ENCODE measurements around the gene BAIAP2. TPM values are rescaled to one million over a fixed set of nuclear protein-coding genes. Genes with fewer than 3 reads are reported as not detected.
A peak's percentile ranks its signal among the peaks of the same experiment; 100 is the strongest.

The BAIAP2 gene
- total RNA-seq, 2 donors from 2014 or later: 8.0 to 11.5 TPM

DNA sequence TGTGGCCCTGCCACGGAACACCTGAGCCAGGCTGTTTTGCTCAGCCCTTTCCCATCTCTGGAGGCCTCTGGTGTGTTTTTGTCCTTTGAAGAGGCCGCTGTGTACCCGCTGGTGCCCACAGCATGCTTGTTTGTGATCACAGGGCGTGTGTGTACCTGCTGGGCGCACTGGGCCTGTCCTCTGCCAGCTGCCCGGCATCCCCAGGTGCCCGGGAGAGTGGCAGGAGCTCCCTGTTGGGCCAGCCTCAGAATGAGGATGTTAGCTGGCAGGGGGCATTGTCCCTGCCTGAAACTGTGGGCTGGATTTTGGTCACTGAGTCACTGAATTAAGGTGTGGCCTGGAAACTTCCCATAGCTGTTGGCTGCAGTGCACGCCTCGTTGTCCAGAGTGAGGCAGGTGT, 31.1 kb downstream of the BAIAP2 start:
- Histone ChIP-seq H3K4me1 (peaks cover 21% of the 10 kb centered on the region), H3K36me3 (replicated peaks in 1 of 2; ENCODE audit: insufficient read depth in 1 of 2, low read depth in 2 of 2) (no peaks in the 10 kb centered on the region), H3K27me3 (no peaks in the 10 kb centered on the region), H3K27ac (no peak overlapping the region), H3K9me3 (no peaks in the 10 kb centered on the region), H3K4me3 (no peak overlapping the region)
- ATAC-seq (no peak), DNase-seq (peak in 2 of 4 donors; percentile 27)
- no peak for TF ChIP-seq POLR2A (IDR thresholded peaks at IDR 0.05)
- no peak for TF ChIP-seq CTCF (IDR thresholded peaks at IDR 0.05)
- intact Hi-C loops (cut with DNase I): no loop called here
- 76 to 90% methylated on average over 3 to 9 of the region's 9 CpGs for whole genome bisulfite sequencing, 2 donors

- TF ChIP-seq POLR2A (IDR thresholded peaks at IDR 0.05) (no peak), CTCF (IDR thresholded peaks at IDR 0.05) (no peak)
- DNase-seq: no peak
- Histone ChIP-seq H3K36me3 (replicated peaks in 1 of 2; ENCODE audit: insufficient read depth in 1 of 2, low read depth in 2 of 2) (no peaks in the 10 kb centered on the region), H3K27ac (no peak overlapping the region), H3K9me3 (no peaks in the 10 kb centered on the region), H3K4me1 (peaks cover 21% of the 10 kb centered on the region), H3K4me3 (no peak overlapping the region), H3K27me3 (no peaks in the 10 kb centered on the region)
- 90 to 100% methylated on average over 1 to 15 of the region's 16 CpGs for WGBS, 2 donors
- ATAC-seq: no peak
- intact Hi-C loops (cut with DNase I): no loop called here
Measured at GRCh38 chr17:81066771-81067315, 31.9 kb downstream of the BAIAP2 start.

DNA sequence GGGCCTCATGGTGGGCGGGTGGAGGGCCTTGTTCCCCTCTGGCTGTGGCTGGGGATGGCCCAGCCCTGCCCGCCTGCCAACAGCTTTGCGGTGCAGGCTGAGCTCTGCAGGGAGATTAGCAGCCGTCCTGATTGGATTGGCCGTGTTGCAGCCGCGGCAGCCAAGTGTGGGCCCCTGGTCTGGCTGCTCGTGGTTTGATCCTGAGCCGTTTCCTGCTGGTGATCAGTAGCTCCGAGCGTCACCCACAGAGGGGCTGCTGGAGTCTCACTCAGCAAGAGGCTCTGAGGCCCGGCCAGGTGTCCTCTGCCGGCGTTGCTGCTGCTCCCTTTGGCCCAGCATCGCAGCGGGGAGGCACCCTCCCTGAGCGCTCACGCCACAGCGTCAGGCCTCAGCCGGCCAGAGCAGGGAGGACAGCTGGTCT, 32.5 kb downstream of the BAIAP2 start:
- Histone ChIP-seq H3K27ac (no peak overlapping the region), H3K4me1 (peaks cover 21% of the 10 kb centered on the region), H3K36me3 (replicated peaks in 1 of 2; ENCODE audit: insufficient read depth in 1 of 2, low read depth in 2 of 2) (no peaks in the 10 kb centered on the region), H3K9me3 (no peaks in the 10 kb centered on the region), H3K4me3 (no peak overlapping the region), H3K27me3 (no peaks in the 10 kb centered on the region)
- intact Hi-C loops (cut with DNase I): no loop called here
- no peak for ATAC-seq
- TF ChIP-seq CTCF (IDR thresholded peaks at IDR 0.05) (no peak), POLR2A (IDR thresholded peaks at IDR 0.05) (no peak)
- WGBS, 2 donors: 92% methylated on average over 20 of the region's 20 CpGs; no CpG with 5 or more reads in 1 of the 2 donors
- no peak for DNase-seq

DNA sequence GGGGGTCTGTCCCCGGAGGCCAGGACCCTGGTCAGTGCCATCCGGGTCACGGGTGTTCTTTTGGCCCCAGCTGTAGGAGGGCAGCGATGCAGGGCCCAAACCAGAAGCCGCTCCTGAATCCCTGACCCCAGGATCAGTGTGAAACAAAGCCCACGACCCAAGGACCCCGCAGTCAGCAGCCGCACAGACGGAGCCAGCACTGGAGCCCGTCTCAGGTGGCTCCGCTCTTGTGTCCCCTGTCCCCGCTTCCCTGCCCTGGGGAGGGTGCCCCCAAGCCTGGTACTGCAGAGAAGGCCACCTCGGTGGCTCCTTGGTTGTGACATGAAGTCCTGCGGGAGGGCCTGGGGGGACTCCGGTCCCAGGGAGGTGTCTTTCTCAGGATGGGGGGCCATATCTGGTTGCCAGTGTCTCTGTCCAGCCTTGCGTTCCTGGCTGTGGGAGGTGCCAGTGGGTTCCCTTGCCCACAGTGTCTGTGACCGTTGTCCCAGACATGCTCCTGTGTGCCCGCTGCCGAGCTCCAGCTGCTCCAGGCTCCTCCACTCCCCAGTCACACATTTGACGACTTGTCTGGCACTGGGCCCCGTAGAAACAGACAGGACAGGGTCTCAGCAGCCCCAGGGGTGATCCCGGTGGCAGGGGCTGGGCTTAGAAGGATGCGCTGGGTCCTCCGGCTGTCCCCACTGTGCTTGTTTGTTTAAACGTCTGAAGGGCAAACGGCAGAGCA, 33.6 kb downstream of the BAIAP2 start:
- H3K27ac ChIP-seq: no peak overlapping the region
- H3K4me1 ChIP-seq: peaks cover 21% of the 10 kb centered on the region
- TF ChIP-seq POLR2A (IDR thresholded peaks at IDR 0.05): no peak
- no peak for TF ChIP-seq CTCF (IDR thresholded peaks at IDR 0.05)
- no peak overlapping the region for H3K4me3 ChIP-seq
- no peaks in the 10 kb centered on the region for H3K27me3 ChIP-seq
- DNase-seq: peak in 2 of 4 donors; percentile 41 to 42
- H3K36me3 ChIP-seq (replicated peaks in 1 of 2; ENCODE audit: insufficient read depth in 1 of 2, low read depth in 2 of 2): no peaks in the 10 kb centered on the region
- H3K9me3 ChIP-seq: no peaks in the 10 kb centered on the region
- no peak for ATAC-seq
- intact Hi-C loops (cut with DNase I): no loop called here
- 58 to 67% methylated on average over 11 to 25 of the region's 26 CpGs for WGBS, 2 donors
